ENCODE data around the gene PWWP2B. TPM values are rescaled to one million over a fixed set of nuclear protein-coding genes. Genes with fewer than 3 reads are reported as not detected.

The PWWP2B gene
- total and polyA plus RNA-seq, 2 of the 4 experiments (the other 2 are of a cell fraction) = 1.7 to 2.2 TPM

DNA sequence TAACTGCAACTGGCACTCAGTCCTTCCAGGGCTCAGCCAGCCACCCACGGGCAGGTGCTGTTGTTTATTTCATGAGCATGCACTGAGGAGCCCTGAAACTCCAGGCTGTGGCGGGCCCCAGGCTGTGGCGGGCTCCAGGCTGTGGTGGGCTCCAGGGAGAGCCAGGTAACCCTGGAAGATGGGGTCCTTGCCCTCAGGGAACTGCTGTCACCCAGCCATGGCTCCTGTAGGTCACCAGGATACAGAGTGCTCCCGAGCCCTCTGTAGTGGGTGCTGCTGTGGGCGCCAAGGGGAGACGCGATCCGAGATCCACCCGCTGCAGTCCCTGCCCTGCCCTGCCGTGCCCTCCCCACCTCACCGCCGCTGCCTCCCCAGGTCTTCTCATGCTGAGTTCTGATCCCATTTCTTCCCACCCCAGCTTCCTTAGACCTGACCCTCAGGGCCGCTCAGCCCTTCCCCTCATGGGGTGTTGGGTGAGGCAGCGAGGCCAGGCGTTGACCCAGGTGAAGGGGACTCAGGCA, 35.4 kb upstream of the PWWP2B start:
- H3K4me2 ChIP-seq (ENCODE audit: low read depth, low read length) = no peak overlapping the region
- no peak overlapping the region for H3K4ac ChIP-seq (ENCODE audit: low read depth, low read length)
- dilution Hi-C loops (cut with HindIII; ENCODE audit: low sequenced_read_pairs, unreplicated experiment) (no loop called here), in situ Hi-C loops (cut with MboI; ENCODE audit: low sequenced_read_pairs) (no loop called here), intact Hi-C loops (cut with micrococcal nuclease) (no loop called here)
- H2AFZ ChIP-seq (replicated peaks; ENCODE audit: low read length, poor library complexity) = peak overlapping the region; percentile 44
- H2BK5ac ChIP-seq (ENCODE audit: low read depth, low read length, poor library complexity, severe bottlenecking) = no peak overlapping the region
- no peak overlapping the region for H3K4me3 ChIP-seq (ENCODE audit: insufficient read depth, low read depth, low read length)
- H3K4me1 ChIP-seq (ENCODE audit: control insufficient read depth, insufficient read depth, low read length) = no peaks in the 10 kb centered on the region
- no peak overlapping the region for H2BK120ac ChIP-seq (ENCODE audit: low read depth, low read length)
- H4K20me1 ChIP-seq (ENCODE audit: insufficient read depth, low read length) = no peaks in the 10 kb centered on the region
- H3K56ac ChIP-seq (ENCODE audit: extremely low read depth, insufficient read depth, low read length) = no peak overlapping the region
- H2AK9ac ChIP-seq (replicated peaks; ENCODE audit: low read depth, low read length, poor library complexity) = no peak overlapping the region
- peaks cover 9% of the 10 kb centered on the region; the same call in 1 of the 2 replicates for H3K36me3 ChIP-seq (ENCODE audit: control insufficient read depth, insufficient read depth, low read length)
- no peak overlapping the region for H2BK20ac ChIP-seq (ENCODE audit: low read depth, low read length)
- ATAC-seq (ENCODE audit: low read depth) (no peak), DNase-seq (no peak)
- 0 out of 2 replicates have a peak, but pooled peaks cover 3% of the 10 kb centered on the region for H3K9me1 ChIP-seq (ENCODE audit: insufficient read depth, low read length)
- H4K91ac ChIP-seq (ENCODE audit: insufficient read depth, low read depth, low read length) = no peak overlapping the region
- ChIA-PET POLR2A (ENCODE audit: unreplicated experiment) (no interaction called here), CTCF (no interaction called here)
- H3K23ac ChIP-seq (ENCODE audit: low read depth, low read length) = no peak overlapping the region
- no peak overlapping the region for H3K27ac ChIP-seq (ENCODE audit: insufficient read depth, low read length)
- H3K9me3 ChIP-seq (ENCODE audit: control insufficient read depth, insufficient read depth, low read length) = no peaks in the 10 kb centered on the region
- no peak overlapping the region for H3K18ac ChIP-seq (ENCODE audit: low read depth, low read length)
- H4K8ac ChIP-seq (ENCODE audit: low read depth in 2 of 2, low read length in 2 of 2) = no peak overlapping the region
- no peak overlapping the region for H4K5ac ChIP-seq (ENCODE audit: low read depth, low read length)
- H3K14ac ChIP-seq (replicated peaks; ENCODE audit: low read depth, low read length) = no peak overlapping the region
- no peak overlapping the region for H2BK15ac ChIP-seq (ENCODE audit: low read depth, low read length)
- no peaks in the 10 kb centered on the region for H3K79me1 ChIP-seq (ENCODE audit: low read depth in 1 of 2, low read length in 2 of 2)
- no peak overlapping the region for H2AK5ac ChIP-seq (ENCODE audit: low read depth, low read length)
- H3K27me3 ChIP-seq (ENCODE audit: control insufficient read depth, insufficient read depth, low read length) = no peaks in the 10 kb centered on the region
- no peak overlapping the region for H3K9ac ChIP-seq (ENCODE audit: low read depth, low read length)
- no CpG with 5 or more reads among the region's 15 CpGs for WGBS, 2 experiments (ENCODE audit: extremely low coverage in 2 of 2, insufficient read length in 1 of 2)
- BruUV-seq (replicated peaks) = no TSS peak
- no peak for TF ChIP-seq SMC3 (IDR thresholded peaks at IDR 0.05; ENCODE audit: low read depth, low read length)
- TF ChIP-seq MAFK (IDR thresholded peaks at IDR 0.05; ENCODE audit: low read depth, low read length) = no peak
- no peak for TF ChIP-seq MXI1 (IDR thresholded peaks at IDR 0.05; ENCODE audit: borderline replicate concordance, low read depth, low read length)
- TF ChIP-seq MAZ (IDR thresholded peaks at IDR 0.05; ENCODE audit: borderline replicate concordance, low read depth, low read length) = no peak

All from IMR-90 (cell line).